OCI-LY1 (cell line): ENCODE measurements around the gene FAT1.

Experiments used
- EZH2 ChIP-seq: fragments of 200-600 bp; sonication (generic), shearing (Covaris generic); IDR thresholded peaks from 2 replicates; pipeline ENCODE4 v1.8.0; 2017; ENCODE audit warnings: borderline replicate concordance, mixed run types, mild to moderate bottlenecking, antibody characterized with exemption, low read length, moderate library complexity, mixed read lengths
- TF ChIP-seq, protein P1 (sequence below): fragments of 200-600 bp; sonication (generic), shearing (Covaris generic); IDR thresholded peaks from 2 replicates; pipeline ENCODE4 v1.5.1; 2017; ENCODE audit warnings: mild to moderate bottlenecking, antibody characterized with exemption, low read length, moderate library complexity, mixed read lengths

DNA sequence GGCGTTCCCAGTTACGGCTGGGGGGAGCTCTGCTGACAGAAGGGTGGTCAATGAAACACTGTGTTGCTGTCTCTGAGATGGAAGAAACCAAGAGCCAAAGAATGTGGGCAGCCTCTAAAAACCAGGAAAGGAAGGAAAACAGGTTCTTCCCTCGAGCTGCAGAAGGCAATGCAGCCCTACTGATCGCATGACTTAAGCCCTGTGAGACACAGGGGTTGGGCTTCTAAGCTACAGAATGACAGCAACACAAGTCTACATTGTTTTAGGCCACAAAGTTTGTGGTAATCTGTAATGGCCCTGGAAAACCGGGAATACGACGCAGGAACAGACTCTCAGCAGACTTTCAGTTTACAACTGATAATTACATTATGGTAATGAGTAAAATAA is 130.1 kb downstream of the FAT1 start:
- TF ChIP-seq, protein P1, sequence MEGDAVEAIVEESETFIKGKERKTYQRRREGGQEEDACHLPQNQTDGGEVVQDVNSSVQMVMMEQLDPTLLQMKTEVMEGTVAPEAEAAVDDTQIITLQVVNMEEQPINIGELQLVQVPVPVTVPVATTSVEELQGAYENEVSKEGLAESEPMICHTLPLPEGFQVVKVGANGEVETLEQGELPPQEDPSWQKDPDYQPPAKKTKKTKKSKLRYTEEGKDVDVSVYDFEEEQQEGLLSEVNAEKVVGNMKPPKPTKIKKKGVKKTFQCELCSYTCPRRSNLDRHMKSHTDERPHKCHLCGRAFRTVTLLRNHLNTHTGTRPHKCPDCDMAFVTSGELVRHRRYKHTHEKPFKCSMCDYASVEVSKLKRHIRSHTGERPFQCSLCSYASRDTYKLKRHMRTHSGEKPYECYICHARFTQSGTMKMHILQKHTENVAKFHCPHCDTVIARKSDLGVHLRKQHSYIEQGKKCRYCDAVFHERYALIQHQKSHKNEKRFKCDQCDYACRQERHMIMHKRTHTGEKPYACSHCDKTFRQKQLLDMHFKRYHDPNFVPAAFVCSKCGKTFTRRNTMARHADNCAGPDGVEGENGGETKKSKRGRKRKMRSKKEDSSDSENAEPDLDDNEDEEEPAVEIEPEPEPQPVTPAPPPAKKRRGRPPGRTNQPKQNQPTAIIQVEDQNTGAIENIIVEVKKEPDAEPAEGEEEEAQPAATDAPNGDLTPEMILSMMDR = no peak
- TF ChIP-seq EZH2 = no peak
